NCI-H345 (cell line): ENCODE data around the gene AQP4.

Experiments used
- DNase-seq: peaks from one replicate; lab custom pipeline; 2025; lab: John Stamatoyannopoulos, UW

Gene AQP4

DNA sequence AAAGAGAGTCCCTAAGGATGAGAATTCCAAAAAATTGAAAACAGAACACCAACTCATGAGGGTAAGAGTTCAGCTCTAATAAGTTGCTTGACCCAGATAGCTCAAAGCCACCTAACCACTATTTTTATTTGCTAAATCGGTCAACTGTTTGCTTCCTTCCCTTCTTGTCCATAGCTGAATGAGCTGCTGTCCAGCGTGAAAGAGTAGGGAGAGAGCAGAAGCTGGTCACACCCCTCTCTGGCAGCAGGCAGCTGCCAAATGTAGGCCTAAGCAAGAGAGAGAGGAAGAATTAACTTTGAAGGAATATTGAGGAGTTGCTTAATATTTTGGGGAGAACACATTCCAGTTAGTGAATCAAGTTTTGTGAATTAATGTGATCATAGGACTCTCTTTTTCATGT, 25.9 kb downstream of the AQP4 start:
- DNase-seq = no peak

DNA sequence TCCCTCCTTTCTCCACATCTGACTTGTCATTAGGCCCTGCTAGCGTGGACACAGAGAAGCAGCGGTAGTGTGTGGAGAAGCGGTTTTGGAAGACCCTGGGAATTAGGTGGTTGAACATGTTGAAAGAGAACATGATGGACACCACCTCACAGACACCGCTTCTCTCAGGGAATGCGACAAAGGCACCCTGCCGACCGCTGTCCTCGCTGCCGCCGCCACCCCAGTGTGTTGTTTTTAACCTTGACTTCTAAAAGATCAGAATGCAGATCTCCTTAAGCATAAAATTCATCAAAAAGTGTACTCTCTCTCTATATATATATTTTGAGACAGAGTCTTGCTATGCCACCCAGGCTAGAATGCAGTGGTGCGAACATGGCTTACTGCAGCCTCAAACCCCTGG, 33.2 kb downstream of the AQP4 start:
- no peak for DNase-seq

DNA sequence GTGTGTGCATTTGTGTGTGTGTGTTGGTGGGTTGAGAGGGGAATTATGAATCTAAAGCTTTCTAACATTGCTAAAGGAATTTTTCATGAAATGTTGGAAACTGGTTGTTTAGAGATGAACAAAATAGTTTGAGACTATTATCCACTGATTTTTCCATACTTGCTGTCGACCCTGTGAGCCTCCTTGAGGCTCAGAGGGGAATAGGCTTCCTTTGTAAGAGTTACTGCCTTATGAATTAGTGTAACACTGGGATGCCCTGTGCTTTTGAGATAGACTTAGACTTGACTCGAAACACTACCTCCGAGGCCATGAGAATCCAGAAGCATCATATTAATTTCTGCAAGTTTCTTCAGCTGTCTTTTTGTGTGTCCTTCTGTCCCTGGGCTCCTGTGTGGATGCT, 37.9 kb downstream of the AQP4 start:
- no peak for DNase-seq

DNA sequence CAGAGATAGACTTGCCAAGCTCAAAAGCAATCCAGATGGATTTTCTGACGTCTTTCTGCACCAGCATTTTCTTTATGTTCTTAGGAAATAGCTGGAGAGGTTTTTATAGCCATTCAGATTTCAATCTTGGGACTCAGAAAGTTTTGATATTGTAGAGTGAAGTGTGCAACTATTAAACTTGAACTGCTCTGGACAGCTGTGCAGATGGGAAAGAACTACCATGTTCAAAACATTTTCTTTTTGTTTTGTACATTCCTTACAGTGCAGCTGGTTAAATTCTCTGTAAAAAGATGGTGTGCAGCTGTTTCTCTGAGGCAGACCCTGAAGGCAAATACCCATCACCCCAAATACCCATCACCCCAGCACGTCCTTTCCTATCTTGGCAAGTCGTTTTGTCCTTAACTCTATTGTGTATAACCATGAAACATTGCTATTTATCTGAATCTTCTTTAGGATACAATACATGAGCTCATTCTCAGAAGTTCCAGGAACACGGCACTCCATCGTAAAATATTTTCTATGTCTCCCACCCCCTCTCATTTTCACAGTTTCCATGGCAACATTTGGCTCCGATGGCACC, 38.8 kb downstream of the AQP4 start:
- no peak for DNase-seq

DNA sequence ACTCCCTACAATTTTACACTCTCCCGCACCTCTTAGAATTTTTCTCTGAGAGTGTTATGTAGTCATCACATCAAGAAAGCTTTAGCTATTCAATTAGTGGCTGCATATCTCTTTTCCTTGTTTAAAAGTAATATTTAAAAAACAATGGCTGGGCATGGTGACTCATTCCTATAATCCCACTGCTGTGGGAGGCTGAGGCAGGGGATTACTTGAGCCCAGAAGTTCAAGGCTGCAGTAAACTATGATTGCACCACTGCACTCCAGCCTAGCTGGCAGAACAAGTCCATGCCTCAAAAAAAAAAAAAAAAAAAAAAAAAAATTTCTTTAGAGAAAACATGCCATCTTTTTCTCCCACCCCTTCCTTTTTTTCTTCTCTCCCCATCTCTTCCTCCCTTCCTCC, 44.3 kb downstream of the AQP4 start:
- no peak for DNase-seq

DNA sequence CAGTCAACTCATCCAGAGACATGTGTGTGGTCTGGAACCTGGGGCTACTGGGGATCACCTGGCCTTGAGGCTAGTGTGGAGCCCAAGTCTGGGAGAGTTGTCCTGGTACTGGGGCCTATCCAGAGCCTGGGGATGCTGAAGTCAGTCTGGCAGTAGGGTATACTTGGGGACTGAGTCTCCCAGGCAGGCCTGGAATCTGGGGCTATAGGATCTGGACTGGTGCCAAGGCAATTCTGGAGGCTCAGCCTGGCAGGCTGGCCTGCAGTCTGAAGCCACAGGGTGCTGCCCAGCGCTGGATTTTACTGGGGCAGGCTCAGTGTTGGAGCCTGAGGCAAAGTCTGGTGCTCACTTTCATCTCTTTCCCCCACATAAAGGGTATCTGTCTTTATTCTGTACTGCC, 46.5 kb downstream of the AQP4 start:
- DNase-seq = no peak

DNA sequence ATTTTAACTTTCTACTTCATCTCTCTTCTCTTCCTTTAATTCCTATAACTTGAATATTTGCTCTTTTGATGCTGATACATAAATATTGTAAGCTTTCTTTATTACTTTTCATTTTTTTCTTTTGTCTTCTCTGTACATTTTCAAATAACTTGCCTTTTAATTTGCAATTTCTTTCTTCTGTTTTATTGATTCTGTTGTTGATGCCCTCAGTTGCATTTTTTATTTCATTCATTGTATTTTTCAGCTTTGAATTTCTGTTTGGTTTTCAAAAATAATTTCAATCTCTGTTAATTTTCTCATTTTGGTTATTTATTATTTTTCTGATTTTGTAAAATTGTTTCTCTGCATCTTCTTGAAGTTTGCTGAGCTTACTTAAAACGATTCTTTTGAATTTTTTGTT, 47.0 kb downstream of the AQP4 start:
- DNase-seq = no peak

DNA sequence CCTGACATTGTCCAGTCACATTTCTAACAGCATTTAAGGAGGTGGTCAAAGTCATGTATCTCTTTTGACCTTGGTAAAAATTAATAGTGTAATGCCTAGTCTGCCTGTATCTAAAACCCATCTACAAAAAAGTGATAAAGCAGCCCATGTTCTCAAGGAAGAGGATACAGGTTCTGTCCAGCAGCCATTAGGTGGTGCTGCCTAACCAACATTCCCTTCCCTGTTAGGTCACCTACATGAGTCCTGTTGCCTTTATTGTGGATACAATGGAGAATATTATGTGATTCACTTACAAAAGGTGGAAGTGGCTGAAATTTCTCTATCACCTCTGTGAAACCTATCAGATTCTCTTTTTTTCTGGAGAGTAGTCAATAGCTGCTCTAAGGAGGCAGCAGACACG, 52.5 kb downstream of the AQP4 start:
- peak; percentile 69 for DNase-seq

- no peak for DNase-seq
Observed at GRCh38 chr18:26812462-26812861, 53.0 kb downstream of the AQP4 start.

DNA sequence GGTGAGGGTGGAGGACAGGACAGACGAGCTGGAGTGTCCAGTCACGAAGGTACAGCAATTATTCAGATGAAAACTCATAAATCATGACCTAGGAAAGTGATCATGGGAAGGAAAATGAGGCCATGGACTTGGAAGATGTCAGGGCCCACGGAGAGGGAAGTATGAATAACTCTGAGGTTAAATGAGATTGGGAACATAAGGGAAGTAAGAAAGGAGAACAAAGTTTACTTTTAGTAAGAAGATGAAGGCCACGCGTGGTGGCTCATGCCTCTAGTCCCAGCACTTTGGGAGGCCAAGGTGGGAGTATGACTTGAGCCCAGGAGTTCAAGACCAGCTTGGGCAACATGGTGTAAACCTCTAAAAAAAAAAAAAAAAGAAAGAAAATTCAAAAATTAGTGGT, 56.2 kb downstream of the AQP4 start:
- DNase-seq = no peak

DNA sequence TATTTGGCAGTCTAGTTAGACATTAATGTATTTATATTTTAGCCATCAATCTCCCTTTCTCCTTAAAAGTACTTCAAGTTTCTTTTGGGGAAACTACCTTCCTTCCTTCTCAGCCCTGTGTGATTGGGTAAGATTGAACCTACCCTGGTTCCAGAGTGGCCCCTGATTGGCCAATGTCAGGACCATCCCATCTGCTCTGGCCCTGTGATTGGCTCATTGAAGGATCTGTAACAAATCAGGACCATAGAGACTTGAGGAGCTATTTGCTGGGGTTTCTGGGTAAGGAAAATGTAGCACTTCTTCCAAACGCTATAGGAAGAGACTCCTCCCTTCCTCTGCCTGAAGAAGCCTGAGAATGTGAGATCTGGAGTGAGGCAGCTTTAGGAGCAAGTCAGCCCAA, 59.3 kb downstream of the AQP4 start:
- no peak for DNase-seq

- DNase-seq = peak; percentile 39
Observed at GRCh38 chr18:26804519-26804918, 61.0 kb downstream of the AQP4 start.

- DNase-seq = no peak
Observed at GRCh38 chr18:26803643-26804042, 61.9 kb downstream of the AQP4 start.

DNA sequence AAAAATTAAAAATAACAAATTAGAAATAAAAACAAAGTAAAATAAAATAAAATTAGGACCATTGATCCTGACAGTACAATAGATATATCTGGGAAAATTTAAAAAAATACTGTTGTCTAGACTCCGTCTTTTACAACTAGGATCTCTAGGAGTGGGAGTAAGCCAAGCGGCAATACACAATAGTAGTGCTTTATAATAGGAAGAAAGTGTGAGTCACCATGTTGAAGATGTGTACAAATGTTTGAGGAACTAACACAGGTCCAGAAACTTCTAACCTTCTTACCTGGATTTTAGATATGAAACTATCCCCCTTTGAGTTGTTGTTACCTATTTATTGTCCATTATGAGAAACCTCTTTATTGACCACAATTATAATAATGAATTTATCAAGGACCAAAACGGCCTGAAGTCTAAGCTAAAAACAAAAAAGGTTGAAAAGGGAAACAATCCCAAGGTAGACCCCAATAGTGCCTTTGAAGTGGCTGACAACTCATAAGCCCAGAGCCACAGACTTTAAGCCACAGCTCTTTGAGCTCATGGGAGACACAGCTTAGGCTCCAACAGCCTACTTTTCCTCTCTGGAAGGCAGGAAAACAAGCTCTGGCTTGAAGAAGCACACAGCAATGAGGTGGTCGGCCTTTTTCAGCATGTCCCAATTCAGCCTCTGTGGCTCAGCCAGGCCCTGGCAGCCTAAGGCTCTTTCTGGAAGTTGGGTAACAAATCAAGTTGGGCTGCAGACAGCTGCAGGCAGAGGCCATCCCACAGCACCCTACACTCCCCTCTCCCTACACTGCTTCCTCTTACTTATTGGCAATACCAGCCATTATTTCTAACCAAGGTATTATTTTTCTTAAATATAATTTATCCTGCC, 62.9 kb downstream of the AQP4 start:
- no peak for DNase-seq
